Erythroblast (primary cell): Measurements from ENCODE around the gene TBCA.

Experiments used
- GATA1 ChIP-seq: IDR thresholded peaks from 2 replicates; pipeline ENCODE4 v1.6.1; 2011; ENCODE audit warnings: low read depth, mild to moderate bottlenecking, control low read depth, low read length, moderate library complexity
- POLR2A ChIP-seq: IDR thresholded peaks from 2 replicates; pipeline ENCODE4 v1.6.1; 2011; ENCODE audit warnings: mild to moderate bottlenecking, low read length

DNA sequence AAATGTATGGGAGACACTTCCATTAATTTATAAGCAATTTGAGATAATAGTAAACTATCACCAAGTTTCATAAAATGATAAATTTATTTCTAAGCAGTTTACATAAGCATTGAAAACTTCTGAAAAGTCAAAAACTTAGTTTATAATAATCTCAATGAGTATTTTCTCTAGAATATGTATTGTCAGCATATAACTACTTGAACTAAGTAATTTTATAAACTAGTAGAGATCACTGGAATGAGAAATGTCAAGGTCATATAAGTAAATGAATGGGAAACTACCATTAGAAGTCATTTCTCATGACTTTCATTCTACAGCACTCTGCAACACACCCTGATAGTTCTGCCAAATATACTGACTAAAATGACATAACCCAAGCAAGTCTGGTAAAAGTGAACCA lies 3.4 kb downstream of the TBCA start:
- TF ChIP-seq POLR2A, result no peak
- TF ChIP-seq GATA1, result no peak
